NCI-H2029 treated with DMSO at 0.1 percent for 48 hours (cell line): ENCODE results near the gene STIM2.
"Not testable (repeated sequence)": the region's sequence is repeated elsewhere in the genome, so short reads cannot be mapped to it uniquely, and the experiment has no call there.

Experiments used
- DNase-seq: peaks from one replicate; lab custom pipeline; 2025; lab: John Stamatoyannopoulos, UW

The STIM2 gene

GRCh38 chr4:26867914-26868684, 7.5 kb downstream of the STIM2 start:
- DNase-seq: no peak

DNA sequence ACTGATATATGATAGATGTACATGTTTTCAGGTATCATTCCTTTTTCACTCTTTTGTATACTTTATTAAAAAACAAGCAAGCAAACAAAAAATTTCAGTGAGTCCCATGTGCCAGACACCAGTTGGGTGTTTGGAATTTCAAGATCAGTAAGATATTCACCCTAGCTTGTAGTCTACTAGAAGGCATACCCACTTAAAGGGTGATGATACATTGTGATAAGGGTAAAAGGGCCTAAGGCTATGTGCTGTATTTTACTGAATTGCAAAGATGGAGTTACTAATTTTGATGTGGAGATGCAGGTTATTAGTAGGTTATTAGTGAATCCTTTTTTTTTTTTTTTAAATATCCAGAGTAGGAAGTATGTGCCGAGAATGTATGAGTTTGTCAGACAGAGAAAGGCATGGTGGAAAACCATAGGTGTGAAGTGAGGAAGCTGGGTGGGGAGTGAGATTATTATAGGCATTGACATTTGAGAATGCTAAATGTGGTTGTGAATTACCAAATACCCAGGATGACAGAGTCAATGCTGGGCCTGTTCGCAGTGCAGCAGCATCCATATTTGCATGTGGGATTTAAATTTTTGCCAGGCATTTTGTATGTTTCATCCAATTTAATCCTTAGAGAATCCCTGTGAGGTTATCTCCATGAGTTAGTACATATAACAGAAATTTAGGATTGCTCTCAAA, 10.1 kb downstream of the STIM2 start:
- no peak for DNase-seq

- DNase-seq: no peak
Observed at GRCh38 chr4:26871611-26872010, 11.0 kb downstream of the STIM2 start.

- DNase-seq: no peak
Observed at GRCh38 chr4:26873391-26874026, 12.9 kb downstream of the STIM2 start.

GRCh38 chr4:26874110-26874509, 13.5 kb downstream of the STIM2 start:
- DNase-seq: no peak

GRCh38 chr4:26877406-26877805, 16.8 kb downstream of the STIM2 start:
- no peak for DNase-seq

- DNase-seq: no peak
Observed at GRCh38 chr4:26877961-26878360, 17.3 kb downstream of the STIM2 start.

DNA sequence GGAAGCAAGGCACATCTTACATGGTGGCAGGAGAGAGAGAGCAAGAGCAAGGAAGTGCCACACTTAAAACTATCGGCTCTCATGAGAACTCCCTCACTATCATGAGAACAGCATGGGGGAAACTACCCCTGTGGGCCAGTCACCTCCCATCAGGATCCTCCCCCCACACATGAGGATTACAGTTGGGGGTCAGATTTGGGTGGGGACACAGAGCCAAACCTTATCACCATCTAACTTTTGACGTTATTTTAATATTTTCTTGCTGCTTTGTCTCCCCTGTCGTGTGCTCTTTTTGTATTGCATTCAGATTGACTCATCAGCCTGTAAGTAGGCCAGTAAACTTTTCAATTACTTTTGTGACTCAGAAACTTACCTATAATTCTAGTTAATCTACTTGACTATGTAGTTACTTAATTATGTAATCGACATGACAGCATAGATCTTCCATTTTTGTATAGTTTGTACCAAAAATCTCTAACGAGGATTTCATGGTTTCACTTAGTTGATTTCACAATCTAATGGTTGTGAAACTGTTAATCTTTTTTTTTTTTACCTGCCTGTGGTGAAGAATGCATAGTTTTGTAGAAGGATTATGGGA, 18.3 kb downstream of the STIM2 start:
- no peak for DNase-seq

- no peak for DNase-seq
Observed at GRCh38 chr4:26879805-26880204, 19.2 kb downstream of the STIM2 start.

- DNase-seq: no peak
Observed at GRCh38 chr4:26884026-26884425, 23.4 kb downstream of the STIM2 start.

- DNase-seq: no peak
Observed at GRCh38 chr4:26884486-26884988, 23.9 kb downstream of the STIM2 start.

- DNase-seq: no peak
Observed at GRCh38 chr4:26885912-26886274, 25.3 kb downstream of the STIM2 start.

- no peak for DNase-seq
Observed at GRCh38 chr4:26887143-26887542, 26.5 kb downstream of the STIM2 start.

- no peak for DNase-seq
Observed at GRCh38 chr4:26887809-26888208, 27.2 kb downstream of the STIM2 start.

- peak; percentile 44 for DNase-seq
Observed at GRCh38 chr4:26889356-26889755, 28.7 kb downstream of the STIM2 start.

DNA sequence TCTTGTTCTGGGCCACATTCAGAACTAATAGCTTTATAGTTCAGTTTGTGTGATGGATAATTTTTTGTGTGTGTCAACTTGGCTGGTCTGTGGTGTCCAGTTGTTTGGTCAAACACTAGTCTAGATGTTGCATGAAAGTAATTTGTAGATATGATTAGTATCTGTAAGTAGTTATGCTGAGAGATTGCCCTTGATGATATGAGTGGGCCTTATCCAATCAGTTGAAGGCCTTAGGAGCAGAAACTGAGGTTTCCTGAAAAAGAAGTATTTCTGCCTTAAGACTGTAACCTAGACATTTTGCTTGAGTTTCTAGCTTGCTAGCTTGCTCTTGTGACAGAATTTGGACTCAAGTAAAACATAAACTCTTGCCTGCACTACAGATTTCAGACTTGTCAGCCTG, 30.4 kb downstream of the STIM2 start:
- no peak for DNase-seq

GRCh38 chr4:26891867-26892266, 31.2 kb downstream of the STIM2 start:
- DNase-seq: no peak

GRCh38 chr4:26892480-26893150, 32.0 kb downstream of the STIM2 start:
- no peak for DNase-seq

- DNase-seq: no peak
Observed at GRCh38 chr4:26893491-26893890, 32.9 kb downstream of the STIM2 start.

DNA sequence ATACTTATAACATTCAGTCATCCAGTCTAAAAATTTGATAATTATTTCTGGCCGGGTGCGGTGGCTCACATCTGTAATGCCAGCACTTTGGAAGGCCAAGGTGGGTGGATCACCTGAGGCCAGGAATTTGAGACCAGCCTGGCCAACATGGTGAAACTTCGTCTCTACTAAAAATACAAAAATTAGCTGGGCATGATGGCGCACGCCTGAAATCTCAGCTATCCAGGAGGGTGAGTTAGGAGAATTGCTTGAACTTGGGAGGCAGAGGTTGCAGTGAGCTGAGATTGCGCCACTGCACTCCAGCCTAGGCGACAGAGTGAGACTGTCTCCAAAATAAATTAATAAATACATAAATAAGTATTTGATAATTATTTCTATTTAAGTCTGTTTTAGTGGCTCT, 34.2 kb downstream of the STIM2 start:
- DNase-seq: not testable (repeated sequence)

- DNase-seq: no peak
Observed at GRCh38 chr4:26896636-26897035, 36.0 kb downstream of the STIM2 start.

- no peak for DNase-seq
Observed at GRCh38 chr4:26899991-26900390, 39.4 kb downstream of the STIM2 start.
